Panc1 (cell line): ENCODE data around the gene DOCK3. TPM values are rescaled to one million over a fixed set of nuclear protein-coding genes. Genes with fewer than 3 reads are reported as not detected.
"Not testable (repeated sequence)": the region's sequence is repeated elsewhere in the genome, so short reads cannot be mapped to it uniquely, and the experiment has no call there.

Experiments used
- ATAC-seq: fragments of 200-7000 bp; cut with Tn5 transposase; 2 replicates; pipeline ENCODE4 v1.9.1; 2020; ENCODE audit warnings: mild to moderate bottlenecking, moderate library complexity
- BruUV-seq: library from RNA; stranded (reverse); fragments of 400-500 nt; replicated peaks from 2 replicates; lab custom pipeline; 2021; lab: Mats Ljungman, UMichigan
- CTCF ChIA-PET: fragments of 300-600 bp; sonication (Branson Sonifier 250); formaldehyde crosslinking; loops from one replicate; lab custom pipeline; 2022; ENCODE audit warnings: antibody characterized with exemption; lab: Charles Lee
- POLR2A ChIA-PET: fragments of 300-600 bp; sonication (Branson Sonifier 250); formaldehyde crosslinking; loops from one replicate; lab custom pipeline; 2022; ENCODE audit warnings: antibody characterized with exemption; lab: Charles Lee
- DNase-seq: peaks from one replicate; pipeline ENCODE4 v3.0.0-alpha.2; 2010; ENCODE audit warnings: low read depth, low spot score
- H3K27ac ChIP-seq: 2 replicates; pipeline ENCODE4 v1.5.1; 2011; ENCODE audit warnings: mild to moderate bottlenecking, low read length, inconsistent platforms
- H3K27me3 ChIP-seq: fragments of 200-500 bp; sonication (Bioruptor generic); 2 replicates; pipeline ENCODE4 v1.6.0; 2014; ENCODE audit warnings: low read length, inconsistent platforms; ENCODE audit not compliant: control insufficient read depth, insufficient read depth
- H3K36me3 ChIP-seq: fragments of 200-500 bp; sonication (Bioruptor generic); 2 replicates; pipeline ENCODE4 v1.5.1; 2014; ENCODE audit warnings: inconsistent platforms, mild to moderate bottlenecking, low read length, moderate library complexity; ENCODE audit not compliant: control insufficient read depth, insufficient read depth
- H3K4me1 ChIP-seq: 2 replicates; pipeline ENCODE4 v1.5.1; 2011; ENCODE audit warnings: inconsistent platforms, mild to moderate bottlenecking, low read length, moderate library complexity; ENCODE audit not compliant: control insufficient read depth, insufficient read depth
- H3K4me3 ChIP-seq, 2 experiments: 2 replicates each; pipeline ENCODE4 v1.5.1; 2011 to 2012; ENCODE audit warnings: low read depth in 2 of 2, low read length in 2 of 2, mild to moderate bottlenecking in 2 of 2, inconsistent platforms in 1 of 2, moderate library complexity in 1 of 2
- H3K9me3 ChIP-seq: fragments of 200-500 bp; sonication (Bioruptor generic); 2 replicates; pipeline ENCODE4 v1.5.1; 2014; ENCODE audit warnings: low read depth, mild to moderate bottlenecking, inconsistent platforms, low read length, moderate library complexity; ENCODE audit not compliant: control insufficient read depth, insufficient read depth
- in situ Hi-C: cut with HindIII; loops from 2 replicates; pipeline ENCODE4 v1.10.0; 2016; ENCODE audit warnings: low sequenced_read_pairs, low pct_unique_long_range_greater_than_20kb
- intact Hi-C: fragments of 100-400 bp; cut with micrococcal nuclease; formaldehyde crosslinking; loops from one replicate; pipeline ENCODE4 v1.10.0; 2022; ENCODE audit not compliant: unreplicated experiment
- total RNA-seq: library from RNA; stranded (reverse); gene quantifications from one replicate; pipeline ENCODE4 v1.2.1, GENCODE V29; 2021; ENCODE audit not compliant: unreplicated experiment
- TF ChIP-seq, protein P1 (sequence below), 2 experiments: IDR thresholded peaks; 2 replicates each; pipeline ENCODE4 v1.6.1; 2011 to 2012; ENCODE audit warnings: low read depth in 2 of 2, control low read depth in 1 of 2, low read length in 1 of 2, mild to moderate bottlenecking in 1 of 2, moderate library complexity in 1 of 2; ENCODE audit not compliant: insufficient read depth in 1 of 2
- TF ChIP-seq, protein P2 (sequence below): fragments of 450-650 bp; IDR thresholded peaks from 2 replicates; pipeline ENCODE4 v1.5.1; 2017; ENCODE audit warnings: mild to moderate bottlenecking

Gene DOCK3
- total RNA-seq, 1 experiment from 2014 or later = 0.21 TPM

DNA sequence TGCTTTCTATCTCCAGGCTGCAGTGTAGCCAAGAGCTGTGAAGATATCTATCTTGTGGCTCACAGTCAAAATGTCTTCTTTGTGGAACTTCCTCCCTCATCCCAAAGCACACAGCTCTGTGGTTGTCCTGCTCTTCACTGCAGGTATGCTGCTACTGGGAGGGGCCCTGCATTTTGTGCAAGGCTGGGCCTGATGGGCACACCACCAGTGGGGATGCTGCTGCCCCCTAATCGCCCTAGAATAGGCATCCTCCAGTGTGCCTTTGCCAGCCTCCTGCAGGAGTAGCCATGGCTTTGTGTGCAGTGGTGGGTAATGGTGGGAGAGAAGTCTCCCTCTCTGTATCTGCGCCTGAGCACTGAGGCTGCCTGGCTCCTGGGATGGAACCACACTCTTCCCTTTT lies 297.3 kb downstream of the DOCK3 start:
- H3K27me3 ChIP-seq = no peaks in the 10 kb centered on the region
- POLR2A ChIA-PET = no interaction called here
- in situ Hi-C loops = no loop called here
- no peak overlapping the region for H3K27ac ChIP-seq
- H3K9me3 ChIP-seq = no peaks in the 10 kb centered on the region
- no peak overlapping the region for H3K4me3 ChIP-seq
- H3K4me1 ChIP-seq = no peaks in the 10 kb centered on the region
- peak; percentile 38; the same call in 1 of the 2 replicates for ATAC-seq
- BruUV-seq = no TSS peak
- intact Hi-C loops = no loop called here
- TF ChIP-seq, protein P1, sequence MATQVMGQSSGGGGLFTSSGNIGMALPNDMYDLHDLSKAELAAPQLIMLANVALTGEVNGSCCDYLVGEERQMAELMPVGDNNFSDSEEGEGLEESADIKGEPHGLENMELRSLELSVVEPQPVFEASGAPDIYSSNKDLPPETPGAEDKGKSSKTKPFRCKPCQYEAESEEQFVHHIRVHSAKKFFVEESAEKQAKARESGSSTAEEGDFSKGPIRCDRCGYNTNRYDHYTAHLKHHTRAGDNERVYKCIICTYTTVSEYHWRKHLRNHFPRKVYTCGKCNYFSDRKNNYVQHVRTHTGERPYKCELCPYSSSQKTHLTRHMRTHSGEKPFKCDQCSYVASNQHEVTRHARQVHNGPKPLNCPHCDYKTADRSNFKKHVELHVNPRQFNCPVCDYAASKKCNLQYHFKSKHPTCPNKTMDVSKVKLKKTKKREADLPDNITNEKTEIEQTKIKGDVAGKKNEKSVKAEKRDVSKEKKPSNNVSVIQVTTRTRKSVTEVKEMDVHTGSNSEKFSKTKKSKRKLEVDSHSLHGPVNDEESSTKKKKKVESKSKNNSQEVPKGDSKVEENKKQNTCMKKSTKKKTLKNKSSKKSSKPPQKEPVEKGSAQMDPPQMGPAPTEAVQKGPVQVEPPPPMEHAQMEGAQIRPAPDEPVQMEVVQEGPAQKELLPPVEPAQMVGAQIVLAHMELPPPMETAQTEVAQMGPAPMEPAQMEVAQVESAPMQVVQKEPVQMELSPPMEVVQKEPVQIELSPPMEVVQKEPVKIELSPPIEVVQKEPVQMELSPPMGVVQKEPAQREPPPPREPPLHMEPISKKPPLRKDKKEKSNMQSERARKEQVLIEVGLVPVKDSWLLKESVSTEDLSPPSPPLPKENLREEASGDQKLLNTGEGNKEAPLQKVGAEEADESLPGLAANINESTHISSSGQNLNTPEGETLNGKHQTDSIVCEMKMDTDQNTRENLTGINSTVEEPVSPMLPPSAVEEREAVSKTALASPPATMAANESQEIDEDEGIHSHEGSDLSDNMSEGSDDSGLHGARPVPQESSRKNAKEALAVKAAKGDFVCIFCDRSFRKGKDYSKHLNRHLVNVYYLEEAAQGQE (IDR thresholded peaks at IDR 0.05; ENCODE audit: insufficient read depth in 1 of 2, low read depth in 2 of 2, low read length in 1 of 2) = no peak
- no peak for DNase-seq
- H3K36me3 ChIP-seq = no peaks in the 10 kb centered on the region
- CTCF ChIA-PET = interaction anchor here (0.6 to 0.9 kb wide), 3 partner anchors 360 to 1851 kb away, joined by 3 to 4 read pairs (median 4); partner anchors contain the start of gene USP19

DNA sequence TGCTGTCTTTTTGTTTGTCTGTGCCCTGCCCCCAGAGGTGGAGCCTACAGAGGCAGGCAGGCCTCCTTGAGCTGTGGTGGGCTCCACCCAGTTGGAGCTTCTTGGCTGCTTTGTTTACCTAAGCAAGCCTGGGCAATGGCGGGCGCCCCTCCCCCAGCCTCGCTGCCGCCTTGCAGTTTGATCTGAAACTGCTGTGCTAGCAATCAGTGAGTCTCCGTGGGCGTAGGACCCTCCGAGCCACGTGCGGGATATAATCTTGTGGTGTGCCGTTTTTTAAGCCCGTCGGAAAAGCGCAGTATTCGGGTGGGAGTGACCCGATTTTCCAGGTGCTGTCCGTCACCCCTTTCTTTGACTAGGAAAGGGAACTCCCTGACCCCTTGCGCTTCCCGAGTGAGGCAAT lies 303.9 kb downstream of the DOCK3 start:
- POLR2A ChIA-PET, H3K27me3 ChIP-seq, H3K4me1 ChIP-seq, in situ Hi-C loops, DNase-seq, ATAC-seq, intact Hi-C loops, H3K27ac ChIP-seq, H3K36me3 ChIP-seq, H3K9me3 ChIP-seq, H3K4me3 ChIP-seq, BruUV-seq: not testable (repeated sequence)
- CTCF ChIA-PET = interaction anchor here (0.5 kb wide), 1 partner anchor 289 kb away, joined by 5 read pairs; no protein-coding TSS in a partner anchor

DNA sequence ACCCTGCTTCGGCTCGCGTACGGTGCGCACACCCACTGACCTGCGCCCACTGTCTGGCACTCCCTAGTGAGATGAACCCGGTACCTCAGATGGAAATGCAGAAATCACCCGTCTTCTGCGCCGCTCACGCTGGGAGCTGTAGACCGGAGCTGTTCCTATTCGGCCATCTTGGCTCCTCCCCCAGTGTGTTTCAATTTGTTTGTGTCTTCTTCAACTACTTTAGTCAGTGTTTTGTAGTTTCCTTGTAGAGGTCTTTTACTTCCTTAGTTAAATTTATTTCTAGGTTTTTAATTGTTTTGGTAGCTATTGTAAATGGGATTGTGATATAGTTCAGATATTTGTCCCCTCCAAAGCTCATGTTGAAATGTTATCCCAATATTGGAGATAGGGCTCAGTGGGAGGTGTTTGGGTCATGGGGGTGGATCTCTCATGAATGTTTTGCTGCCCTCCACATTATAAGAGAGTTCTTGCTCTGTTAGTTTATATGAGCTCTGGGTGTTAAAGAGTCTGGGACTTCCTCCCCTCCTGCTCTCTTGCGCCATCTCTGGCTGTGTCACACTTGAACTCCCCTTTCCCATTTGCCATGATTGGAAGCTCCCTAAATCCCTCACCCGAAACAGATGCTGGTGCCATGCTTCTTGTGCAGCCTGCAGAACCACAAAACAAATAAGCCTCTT lies 304.4 kb downstream of the DOCK3 start:
- TF ChIP-seq, protein P1 (IDR thresholded peaks at IDR 0.05; ENCODE audit: insufficient read depth in 1 of 2, low read depth in 2 of 2, low read length in 1 of 2) = no peak
- TF ChIP-seq, protein P2, sequence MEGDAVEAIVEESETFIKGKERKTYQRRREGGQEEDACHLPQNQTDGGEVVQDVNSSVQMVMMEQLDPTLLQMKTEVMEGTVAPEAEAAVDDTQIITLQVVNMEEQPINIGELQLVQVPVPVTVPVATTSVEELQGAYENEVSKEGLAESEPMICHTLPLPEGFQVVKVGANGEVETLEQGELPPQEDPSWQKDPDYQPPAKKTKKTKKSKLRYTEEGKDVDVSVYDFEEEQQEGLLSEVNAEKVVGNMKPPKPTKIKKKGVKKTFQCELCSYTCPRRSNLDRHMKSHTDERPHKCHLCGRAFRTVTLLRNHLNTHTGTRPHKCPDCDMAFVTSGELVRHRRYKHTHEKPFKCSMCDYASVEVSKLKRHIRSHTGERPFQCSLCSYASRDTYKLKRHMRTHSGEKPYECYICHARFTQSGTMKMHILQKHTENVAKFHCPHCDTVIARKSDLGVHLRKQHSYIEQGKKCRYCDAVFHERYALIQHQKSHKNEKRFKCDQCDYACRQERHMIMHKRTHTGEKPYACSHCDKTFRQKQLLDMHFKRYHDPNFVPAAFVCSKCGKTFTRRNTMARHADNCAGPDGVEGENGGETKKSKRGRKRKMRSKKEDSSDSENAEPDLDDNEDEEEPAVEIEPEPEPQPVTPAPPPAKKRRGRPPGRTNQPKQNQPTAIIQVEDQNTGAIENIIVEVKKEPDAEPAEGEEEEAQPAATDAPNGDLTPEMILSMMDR = peak; percentile 20; the same call in 1 of the 2 replicates
- BruUV-seq = no TSS peak
- ATAC-seq = no peak
- Histone ChIP-seq H3K4me3 (no peak overlapping the region), H3K27ac (no peak overlapping the region), H3K4me1 (no peaks in the 10 kb centered on the region), H3K27me3 (no peaks in the 10 kb centered on the region), H3K9me3 (no peaks in the 10 kb centered on the region), H3K36me3 (no peaks in the 10 kb centered on the region)
- intact Hi-C loops (no loop called here), in situ Hi-C loops (no loop called here)
- DNase-seq = no peak
- CTCF ChIA-PET = interaction anchor here (0.5 kb wide), 1 partner anchor 288 kb away, joined by 5 read pairs; no protein-coding TSS in a partner anchor
- POLR2A ChIA-PET = no interaction called here
